Activated T-cell treated with anti-CD3 and anti-CD28 coated beads, Interleukin-2, amount 50 U/mL, for 1 hour (primary cell): Measurements from ENCODE around the gene FAM3B.

Source experiments
- DNase-seq: peaks from one replicate; pipeline ENCODE4 v3.0.0-alpha.2; 2020

Gene FAM3B

DNA sequence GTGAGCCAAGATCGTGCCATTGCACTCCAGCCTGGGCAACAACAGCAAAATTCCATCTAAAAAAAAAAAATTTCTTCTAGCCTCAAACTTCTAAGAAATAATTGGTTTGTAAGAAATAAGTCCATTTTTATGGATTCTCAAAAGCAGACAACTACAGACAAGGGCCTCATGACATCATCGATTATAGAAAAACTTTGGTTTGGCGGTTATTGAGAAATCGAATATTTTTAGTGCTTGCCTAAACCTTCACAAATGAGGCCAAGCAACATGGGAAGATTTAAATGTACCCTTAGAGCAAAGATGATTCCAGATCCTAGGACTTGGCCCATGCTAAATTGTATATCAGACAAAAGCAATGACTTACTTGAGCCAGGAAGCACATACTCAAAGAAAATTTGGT, 81.7 kb downstream of the FAM3B start:
- DNase-seq = no peak

DNA sequence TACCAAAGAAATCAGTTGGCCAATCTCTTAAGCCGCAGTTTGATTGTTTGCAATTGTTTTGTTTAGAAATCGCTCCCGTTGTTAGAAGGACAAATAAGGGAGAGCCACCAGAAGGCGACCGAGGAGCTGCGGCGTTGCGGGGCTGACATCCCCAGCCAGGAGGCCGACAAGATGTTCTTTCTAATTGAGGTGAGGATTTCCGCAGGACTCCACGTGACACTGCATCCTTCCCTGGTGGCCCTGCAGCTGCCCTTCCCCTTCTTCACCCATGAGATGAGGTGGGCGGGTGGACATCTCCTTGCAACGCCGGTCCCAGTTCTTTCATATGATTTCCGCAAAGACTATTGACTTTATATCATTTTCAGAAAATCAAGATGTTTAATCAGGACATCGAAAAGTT, 82.2 kb downstream of the FAM3B start:
- DNase-seq = no peak

DNA sequence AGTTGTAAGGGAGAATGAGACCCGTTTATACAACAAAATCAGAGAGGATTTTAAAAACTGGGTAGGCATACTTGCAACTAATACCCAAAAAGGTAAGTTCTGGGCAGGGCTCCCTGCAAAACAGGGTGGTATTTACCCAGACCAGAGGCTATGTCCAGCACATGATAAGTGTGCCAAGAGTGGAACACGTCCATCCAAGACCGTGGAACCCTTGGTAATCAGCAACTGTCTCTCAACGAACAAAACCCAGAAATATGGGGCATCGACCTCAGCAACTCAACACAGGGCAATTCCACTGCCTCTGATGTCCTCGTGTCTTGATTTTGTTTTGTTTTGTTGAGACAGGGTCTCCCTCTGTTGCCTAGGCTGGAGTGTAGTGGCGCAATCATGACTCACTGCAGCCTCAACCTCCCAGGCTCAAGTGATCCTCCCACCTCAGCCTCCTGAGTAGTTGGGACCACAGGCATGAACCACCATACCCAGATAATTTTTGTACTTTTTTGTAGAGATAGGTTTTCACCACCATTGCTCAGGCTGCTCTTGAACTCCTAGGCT, 82.7 kb downstream of the FAM3B start:
- no peak for DNase-seq

DNA sequence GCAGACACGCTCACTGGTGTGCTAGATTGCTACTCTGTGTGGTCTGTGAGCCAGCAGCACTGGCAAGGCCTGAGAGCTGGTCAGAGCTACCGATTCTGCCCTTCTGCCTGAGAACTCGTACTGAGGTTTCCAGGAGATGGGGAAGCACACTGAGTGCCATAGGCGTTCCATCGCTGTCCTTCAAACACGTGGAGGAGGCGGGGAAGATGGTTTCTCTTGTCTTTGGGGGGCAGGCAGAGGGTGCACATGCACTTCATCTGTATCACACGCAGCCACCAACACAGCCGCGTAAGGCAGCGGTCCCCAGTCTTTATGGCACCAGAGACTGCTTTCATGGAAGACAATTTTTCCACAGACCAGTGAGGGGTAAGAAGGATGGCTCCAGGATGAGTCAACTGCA, 85.6 kb downstream of the FAM3B start:
- DNase-seq = no peak

DNA sequence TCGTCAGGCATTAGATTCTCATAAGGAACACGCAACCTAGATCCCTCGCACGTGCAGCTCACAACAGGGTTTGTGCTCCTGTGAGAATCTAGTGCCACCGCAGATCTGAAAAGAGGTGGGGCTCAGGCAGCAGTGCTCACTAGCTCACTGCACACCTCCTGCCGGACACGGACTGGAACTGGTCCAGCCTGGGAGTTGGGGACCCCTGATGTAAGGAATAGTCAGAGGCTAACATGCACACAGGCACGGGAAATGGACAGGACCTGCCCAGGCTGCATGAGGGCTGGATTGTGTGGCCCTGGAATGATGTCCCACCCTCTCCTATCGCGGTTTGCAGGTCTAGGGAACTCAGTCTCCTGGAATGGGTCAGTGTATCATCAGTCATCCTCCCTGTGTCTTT, 86.2 kb downstream of the FAM3B start:
- no peak for DNase-seq

DNA sequence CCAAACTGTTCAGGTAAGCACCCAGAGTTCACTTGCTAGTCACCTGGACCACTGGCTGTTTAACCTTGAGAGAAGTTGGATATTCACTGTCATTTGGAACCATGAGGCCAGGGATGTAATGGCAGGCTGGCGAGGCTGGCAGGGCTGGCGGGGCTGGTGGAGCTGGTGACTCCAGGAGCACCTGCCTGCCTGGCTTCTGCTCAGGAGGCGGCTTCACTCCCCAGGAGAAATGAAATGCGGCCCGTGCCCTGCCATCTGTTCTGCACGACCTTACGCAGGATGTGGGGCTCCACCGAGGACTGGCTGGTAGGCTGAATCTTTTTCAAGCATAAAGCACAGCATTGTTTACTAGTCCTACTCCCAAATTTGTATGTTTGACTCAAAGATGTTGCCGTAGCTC, 86.7 kb downstream of the FAM3B start:
- DNase-seq = no peak

DNA sequence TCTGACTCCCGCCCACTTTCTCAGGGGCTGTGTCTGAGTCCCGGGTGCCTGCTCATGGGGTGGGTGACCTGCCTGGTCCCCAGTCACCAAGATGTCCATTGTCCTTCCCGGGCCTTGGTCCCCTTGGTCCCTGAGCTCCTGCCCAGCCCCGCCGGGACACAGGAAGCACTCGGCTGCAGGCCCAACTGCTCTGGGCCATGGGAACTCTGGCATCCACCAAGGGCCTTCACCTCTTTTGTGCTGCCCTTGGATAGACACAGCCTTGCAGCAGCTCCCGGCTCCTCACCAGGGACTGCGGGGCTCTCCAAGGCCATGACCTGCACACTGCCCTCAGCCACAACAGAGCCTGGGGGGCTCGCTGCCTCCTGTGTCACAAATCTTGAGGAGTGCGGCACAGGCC, 87.4 kb downstream of the FAM3B start:
- DNase-seq = no peak

DNA sequence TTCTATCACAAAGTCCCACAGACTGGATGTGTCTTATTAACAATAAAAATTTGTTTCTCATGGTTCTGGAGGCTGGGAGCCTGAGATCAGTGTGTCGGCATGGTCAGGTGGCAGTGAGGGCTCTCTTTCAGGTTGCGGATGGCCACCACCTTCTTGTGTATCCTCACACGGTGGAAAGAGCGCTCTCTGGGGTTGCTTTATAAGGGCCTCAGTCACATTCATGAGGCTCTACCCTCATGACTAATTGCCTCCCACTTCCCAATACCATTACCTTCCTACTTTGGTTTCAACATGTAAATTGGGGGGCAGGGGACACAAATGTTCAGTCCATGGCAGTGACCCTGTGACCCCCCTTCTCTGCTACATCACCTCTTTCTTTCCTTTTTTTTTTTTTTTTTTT, 88.7 kb downstream of the FAM3B start:
- DNase-seq = no peak

DNA sequence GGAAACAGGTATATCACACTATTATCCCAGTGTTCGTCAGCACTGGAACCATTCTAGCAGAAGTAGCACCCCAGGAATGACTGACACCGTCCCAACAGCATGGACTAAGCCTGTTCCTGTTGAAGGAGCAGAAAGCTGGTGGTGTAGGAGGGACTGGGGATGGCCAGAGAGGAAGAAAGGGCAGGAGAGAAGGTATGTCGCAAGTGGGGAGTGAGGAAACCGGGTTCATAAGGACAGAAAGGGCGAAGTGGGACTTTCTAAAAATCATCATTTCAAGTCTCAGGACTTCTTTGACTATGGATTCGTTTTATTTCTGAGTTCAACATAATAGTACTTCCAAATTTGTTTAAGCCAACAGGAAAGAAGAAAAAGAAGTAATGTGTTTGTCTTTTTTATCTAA, 89.7 kb downstream of the FAM3B start:
- no peak for DNase-seq
